NCI-H2081 (cell line): ENCODE measurements around the gene DRGX.

Experiments used
- DNase-seq, 2 experiments: peaks; one replicate each; lab custom pipeline; 2025; lab: John Stamatoyannopoulos, UW

DRGX gene

GRCh38 chr10:49338604-49339003 lies 57.3 kb downstream of the DRGX start:
- no peak for DNase-seq

- DNase-seq: no peak
Measured at GRCh38 chr10:49335364-49335972, 60.4 kb downstream of the DRGX start.

- DNase-seq: no peak
Measured at GRCh38 chr10:49334964-49335363, 60.9 kb downstream of the DRGX start.

- no peak for DNase-seq
Measured at GRCh38 chr10:49333192-49333591, 62.7 kb downstream of the DRGX start.

GRCh38 chr10:49332768-49333167 lies 63.1 kb downstream of the DRGX start:
- no peak for DNase-seq

- DNase-seq: no peak
Measured at GRCh38 chr10:49332333-49332732, 63.6 kb downstream of the DRGX start.

GRCh38 chr10:49331431-49331830 lies 64.5 kb downstream of the DRGX start:
- DNase-seq: no peak

GRCh38 chr10:49330127-49330665 lies 65.7 kb downstream of the DRGX start:
- DNase-seq: no peak

GRCh38 chr10:49329146-49329505 lies 66.8 kb downstream of the DRGX start:
- no peak for DNase-seq

- DNase-seq: no peak
Measured at GRCh38 chr10:49328401-49329145, 67.3 kb downstream of the DRGX start.

GRCh38 chr10:49327036-49327813 lies 68.7 kb downstream of the DRGX start:
- DNase-seq: no peak

GRCh38 chr10:49325916-49326783 lies 69.7 kb downstream of the DRGX start:
- no peak for DNase-seq

GRCh38 chr10:49325131-49325915 lies 70.6 kb downstream of the DRGX start:
- no peak for DNase-seq

GRCh38 chr10:49324711-49325110 lies 71.2 kb downstream of the DRGX start:
- no peak for DNase-seq

GRCh38 chr10:49323896-49324270 lies 72.0 kb downstream of the DRGX start:
- no peak for DNase-seq

- DNase-seq: no peak
Measured at GRCh38 chr10:49323171-49323895, 72.6 kb downstream of the DRGX start.

- no peak for DNase-seq
Measured at GRCh38 chr10:49322371-49323170, 73.3 kb downstream of the DRGX start.

- no peak for DNase-seq
Measured at GRCh38 chr10:49321021-49321420, 74.9 kb downstream of the DRGX start.

- no peak for DNase-seq
Measured at GRCh38 chr10:49320191-49320590, 75.7 kb downstream of the DRGX start.

GRCh38 chr10:49319206-49319605 lies 76.7 kb downstream of the DRGX start:
- no peak for DNase-seq
